K562 (cell line): Measurements from ENCODE around the gene ATP9B. TPM values are rescaled to one million over a fixed set of nuclear protein-coding genes. Genes with fewer than 3 reads are reported as not detected.

ENCODE experiments used
- ATAC-seq: fragments of 200-7000 bp; cut with Tn5 transposase; 3 replicates; pipeline ENCODE4 v1.9.1; 2020; ENCODE audit warnings: moderate library complexity
- BruUV-seq: library from RNA; stranded (reverse); fragments of 400-500 nt; replicated peaks from 2 replicates; lab custom pipeline; 2021; lab: Mats Ljungman, UMichigan
- CTCF ChIA-PET: fragments of 300-600 bp; formaldehyde crosslinking; extraction: SDS; loops from one replicate; lab custom pipeline; 2021; ENCODE audit warnings: low intra/inter-chr PET ratio; lab: Yijun Ruan, JAX
- POLR2A ChIA-PET: fragments of 300-600, 350-650 bp; sonication (Branson Sonifier 250); formaldehyde crosslinking; extraction: SDS; loops from one replicate; lab custom pipeline; 2021; ENCODE audit warnings: antibody characterized with exemption, inconsistent platforms; lab: Yijun Ruan, JAX
- DNase-seq, 4 experiments: peaks; one replicate each; pipeline versions ENCODE4 v3.0.0 to v3.0.0-alpha.2; 2011 to 2018; ENCODE audit warnings: low spot score in 3 of 4, mixed read lengths in 3 of 4; ENCODE audit errors: extremely low read depth in 1 of 4
- FAIRE-seq: peaks from 2 replicates; lab custom pipeline; 2011; peaks lifted over from hg19 to GRCh38; lab: Jason Lieb, UNC
- H2AFZ ChIP-seq: 2 replicates; pipeline ENCODE4 v1.6.0; 2011; ENCODE audit warnings: low read depth, low read length, control low read depth, inconsistent platforms
- H3K27ac ChIP-seq: fragments of 200-600 bp; 3 replicates; pipeline ENCODE4 v1.8.0; 2011; ENCODE audit warnings: low read depth, mild to moderate bottlenecking, control low read depth, inconsistent platforms, low read length, moderate library complexity, mixed read lengths; ENCODE audit errors: extremely low read depth
- H3K27me3 ChIP-seq, 2 experiments: fragments of 300-600 bp in 1 of 2; 2 replicates in 1 of 2; 3 replicates in 1 of 2; pipeline versions ENCODE4 v1.6.0 to v1.8.0; 2011; ENCODE audit warnings: inconsistent platforms in 2 of 2, low read length in 2 of 2, mild to moderate bottlenecking in 1 of 2, mixed read lengths in 1 of 2, moderate library complexity in 1 of 2; ENCODE audit not compliant: control insufficient read depth in 2 of 2, insufficient read depth in 2 of 2
- H3K36me3 ChIP-seq: fragments of 300-600 bp; 3 replicates; pipeline ENCODE4 v1.8.0; 2011; ENCODE audit warnings: mild to moderate bottlenecking, low read length, inconsistent platforms; ENCODE audit not compliant: control insufficient read depth, insufficient read depth
- H3K4me1 ChIP-seq, 2 experiments: fragments of 200-600 bp in 1 of 2; replicated peaks in 1 of 2; 2 replicates in 1 of 2; 3 replicates in 1 of 2; pipeline versions ENCODE4 v1.5.1 to v1.8.0; 2011; ENCODE audit warnings: inconsistent platforms in 2 of 2, low read length in 2 of 2, mild to moderate bottlenecking in 1 of 2, mixed read lengths in 1 of 2, moderate library complexity in 1 of 2; ENCODE audit not compliant: control insufficient read depth in 2 of 2, insufficient read depth in 2 of 2
- H3K4me2 ChIP-seq: 2 replicates; pipeline ENCODE4 v1.6.1; 2011; ENCODE audit warnings: low read length, control low read depth, inconsistent platforms, mixed read lengths; ENCODE audit not compliant: insufficient read depth
- H3K4me3 ChIP-seq: fragments of 200-600 bp; sonication (generic), shearing (Covaris generic); 2 replicates; pipeline ENCODE4 v1.5.1; 2016; ENCODE audit warnings: control low read depth, inconsistent platforms
- H3K79me2 ChIP-seq: fragments of 200-600 bp; 3 replicates; pipeline ENCODE4 v1.8.0; 2011; ENCODE audit warnings: low read length, inconsistent platforms; ENCODE audit not compliant: control insufficient read depth, insufficient read depth
- H3K9ac ChIP-seq, 2 experiments: 2 replicates each; pipeline versions ENCODE4 v1.6.0 to v1.6.1; 2011; ENCODE audit warnings: low read depth in 2 of 2, low read length in 2 of 2, control low read depth in 1 of 2, inconsistent platforms in 1 of 2, mild to moderate bottlenecking in 1 of 2, mixed read lengths in 1 of 2; ENCODE audit not compliant: insufficient read depth in 1 of 2
- H3K9me1 ChIP-seq: one replicate; pipeline ENCODE4 v1.6.0; 2011; ENCODE audit warnings: inconsistent platforms, mild to moderate bottlenecking, low read length, moderate library complexity; ENCODE audit not compliant: control insufficient read depth, insufficient read depth
- H3K9me3 ChIP-seq: replicated peaks from 2 replicates; pipeline ENCODE4 v1.5.1; 2011; ENCODE audit warnings: low read depth, low read length, inconsistent platforms; ENCODE audit not compliant: control insufficient read depth, insufficient read depth
- H4K20me1 ChIP-seq: replicated peaks from 2 replicates; pipeline ENCODE4 v1.6.1; 2011; ENCODE audit warnings: low read length, inconsistent platforms, mixed read lengths; ENCODE audit not compliant: control insufficient read depth, insufficient read depth
- CCNT2 ChIP-seq: IDR thresholded peaks from 2 replicates; pipeline ENCODE4 v1.6.1; 2011; ENCODE audit warnings: borderline replicate concordance, low read depth, mild to moderate bottlenecking, moderate library complexity, mixed read lengths, low read length; ENCODE audit not compliant: insufficient read length; ENCODE audit errors: extremely low read depth
- DLX4 ChIP-seq: fragments of 250-450 bp; sonication (Bioruptor Pico); IDR thresholded peaks from 2 replicates; pipeline ENCODE4 v1.6.1; 2021; ENCODE audit warnings: mild to moderate bottlenecking
- GTF2B ChIP-seq: IDR thresholded peaks from 2 replicates; pipeline ENCODE4 v1.6.1; 2011; ENCODE audit not compliant: insufficient read length; ENCODE audit errors: extremely low read depth
- HDAC1 ChIP-seq, 2 experiments: fragments of 450-650 bp; IDR thresholded peaks; 2 replicates each; pipeline ENCODE4 v1.6.1; 2016 to 2017; ENCODE audit warnings: inconsistent platforms in 1 of 2, mild to moderate bottlenecking in 1 of 2, moderate library complexity in 1 of 2
- RERE ChIP-seq: sonication (generic); formaldehyde crosslinking; IDR thresholded peaks from 2 replicates; pipeline ENCODE4 v1.8.0; 2023; ENCODE audit warnings: missing genetic modification reagents, mild to moderate bottlenecking, borderline replicate concordance
- SIN3A ChIP-seq, 2 experiments: fragments of 150-350 bp in 1 of 2; IDR thresholded peaks; 2 replicates each; pipeline ENCODE4 v1.6.1; 2011 to 2016; ENCODE audit warnings: borderline replicate concordance in 2 of 2, low read depth in 2 of 2, low read length in 2 of 2, mild to moderate bottlenecking in 2 of 2, moderate library complexity in 2 of 2; ENCODE audit not compliant: control insufficient read depth in 1 of 2
- ZNF140 ChIP-seq: fragments of 250-450 bp; sonication (Bioruptor Pico); IDR thresholded peaks from 2 replicates; pipeline ENCODE4 v1.8.0; 2021; ENCODE audit warnings: moderate library complexity, mild to moderate bottlenecking, inconsistent platforms
- ZNF512 ChIP-seq: IDR thresholded peaks from 2 replicates; pipeline ENCODE4 v1.6.1; 2016; ENCODE audit warnings: missing genetic modification characterization, missing compliant biosample characterization
- ZNF717 ChIP-seq: fragments of 250-450 bp; sonication (Bioruptor Pico); IDR thresholded peaks from 2 replicates; pipeline ENCODE4 v1.5.0; 2021
- WGBS: fragments of 100-300 bp; shearing (Covaris generic); methylation state at CpG from one replicate; pipeline ENCODE4 v1.1.6; 2016; ENCODE audit warnings: low coverage, mixed read lengths; ENCODE audit not compliant: insufficient coverage; ENCODE audit errors: missing lambda C conversion rate; 5-methylcytosine and 5-hydroxymethylcytosine counted together
- in situ Hi-C: fragments of 300-500 bp; cut with MboI; formaldehyde crosslinking; loops from 4 replicates; pipeline ENCODE4 v1.15.0; 2018; ENCODE audit warnings: inconsistent platforms, mixed read lengths
- intact Hi-C: fragments of 100-400 bp; cut with micrococcal nuclease; formaldehyde crosslinking; loops from 2 replicates; pipeline ENCODE4 v1.14.2; 2022
- polyA plus RNA-seq, 8 experiments: library from polyadenylated mRNA; depleted of rRNA in 4 of 8; stranded (reverse) in 5 of 8; unstranded in 3 of 8; fragments of >200 nt; fragmentation: Nextera tagmentation in 2 of 8; fragmentation: Illumina TruSeq in 1 of 8; extraction: Ambion mirVana in 2 of 8; extraction: Trizol in 1 of 8; gene quantifications; 2 replicates each; pipeline versions ENCODE4 v1.2.1 to v1.2.3, GENCODE V29; 2011 to 2014; ENCODE audit warnings: inconsistent platforms in 1 of 8, missing spikeins in 1 of 8
- total RNA-seq, 7 experiments: library from RNA; depleted of rRNA in 6 of 7; stranded (reverse); fragments of >200 nt in 6 of 7; fragmentation: Illumina TruSeq in 2 of 7; extraction: Trizol in 2 of 7; gene quantifications; 2 replicates each; pipeline versions ENCODE4 v1.2.1 to v1.2.3, GENCODE V29; 2011 to 2021; ENCODE audit warnings: low replicate concordance in 1 of 7

ATP9B gene
- total and polyA plus RNA-seq, 9 of the 15 experiments (the other 6 are each of a cell fraction or from before 2014, with no cell fraction given), result 0.66 to 13.2 (median 7.9) TPM

- peaks cover 8% of the 10 kb centered on the region; the same call in 2 of the 3 replicates for H3K36me3 ChIP-seq
- H3K4me2 ChIP-seq, result no peak overlapping the region
- no peaks in the 10 kb centered on the region; the same call in none of the 2 replicates for H4K20me1 ChIP-seq
- no peak overlapping the region for H2AFZ ChIP-seq
- no peaks in the 10 kb centered on the region for H3K9me1 ChIP-seq
- H3K27ac ChIP-seq, result no peak overlapping the region
- no TSS peak for BruUV-seq
- no peak for TF ChIP-seq ZNF140 (CRISPR knock-in tag)
- no peak for TF ChIP-seq RERE
- no peak for TF ChIP-seq ZNF512 (tag)
- no peak for TF ChIP-seq SIN3A (IDR thresholded peaks at IDR 0.05; ENCODE audit: borderline replicate concordance in 2 of 2, control insufficient read depth in 1 of 2, low read depth in 2 of 2, low read length in 2 of 2)
- TF ChIP-seq ZNF717, result no peak
- no peak for TF ChIP-seq CCNT2
- no peak for TF ChIP-seq GTF2B
- TF ChIP-seq HDAC1 (IDR thresholded peaks at IDR 0.05), result no peak
- no peak for TF ChIP-seq DLX4 (CRISPR knock-in tag)
- ChIA-PET CTCF (no interaction called here), POLR2A (interaction anchor here (1.0 kb wide), 1 partner anchor 11 kb away, joined by 4 read pairs; no protein-coding TSS in a partner anchor)
- no peak overlapping the region for H3K4me3 ChIP-seq
- DNase-seq (no peak), FAIRE-seq (no peak), ATAC-seq (no peak)
- WGBS, result 93% methylated on average over 3 of the region's 19 CpGs
- no peaks in the 10 kb centered on the region for H3K9me3 ChIP-seq
- intact Hi-C loops (no loop called here), in situ Hi-C loops (no loop called here)
- no peaks in the 10 kb centered on the region for H3K27me3 ChIP-seq
- no peak overlapping the region for H3K9ac ChIP-seq
- peaks cover 6% of the 10 kb centered on the region; the same call in 2 of the 3 replicates for H3K79me2 ChIP-seq
- H3K4me1 ChIP-seq, result peaks cover 0 to 12% of the 10 kb centered on the region in 2 experiments; a peak in 3 of 5 replicates
Observed at GRCh38 chr18:79418236-79418635, 349.0 kb downstream of the ATP9B start.
